ENCODE results near the gene LTB4R.

LTB4R gene

GRCh38 chr14:24304019-24304387 is 7.3 kb upstream of the LTB4R start:
- no peak for TF ChIP-seq RAD21 (IDR thresholded peaks at IDR 0.05; ENCODE audit: low read depth)
- no peak for TF ChIP-seq REST (IDR thresholded peaks at IDR 0.05; ENCODE audit: low read depth)
- no peak for TF ChIP-seq CEBPB (IDR thresholded peaks at IDR 0.05)
- no peak for TF ChIP-seq EP300 (IDR thresholded peaks at IDR 0.05; ENCODE audit: borderline replicate concordance)
- no peak for TF ChIP-seq TCF12 (IDR thresholded peaks at IDR 0.05; ENCODE audit: low read depth)
- TF ChIP-seq EGR1 (IDR thresholded peaks at IDR 0.05): no peak
- TF ChIP-seq YY1 (IDR thresholded peaks at IDR 0.05; ENCODE audit: low read depth): no peak
- TF ChIP-seq TAF1 (IDR thresholded peaks at IDR 0.05; ENCODE audit: low read depth): no peak
- no peak for TF ChIP-seq FOXM1 (IDR thresholded peaks at IDR 0.05; ENCODE audit: borderline replicate concordance, low read depth)
- no peak for TF ChIP-seq ZBTB7A (IDR thresholded peaks at IDR 0.05; ENCODE audit: low read depth)
- TF ChIP-seq TEAD4 (IDR thresholded peaks at IDR 0.05): no peak
- TF ChIP-seq NFIC (IDR thresholded peaks at IDR 0.05): no peak
- TF ChIP-seq USF1 (IDR thresholded peaks at IDR 0.05): no peak
- no peak for TF ChIP-seq MAX (IDR thresholded peaks at IDR 0.05)
- TF ChIP-seq CREB1 (IDR thresholded peaks at IDR 0.05; ENCODE audit: low read depth): no peak

DNA sequence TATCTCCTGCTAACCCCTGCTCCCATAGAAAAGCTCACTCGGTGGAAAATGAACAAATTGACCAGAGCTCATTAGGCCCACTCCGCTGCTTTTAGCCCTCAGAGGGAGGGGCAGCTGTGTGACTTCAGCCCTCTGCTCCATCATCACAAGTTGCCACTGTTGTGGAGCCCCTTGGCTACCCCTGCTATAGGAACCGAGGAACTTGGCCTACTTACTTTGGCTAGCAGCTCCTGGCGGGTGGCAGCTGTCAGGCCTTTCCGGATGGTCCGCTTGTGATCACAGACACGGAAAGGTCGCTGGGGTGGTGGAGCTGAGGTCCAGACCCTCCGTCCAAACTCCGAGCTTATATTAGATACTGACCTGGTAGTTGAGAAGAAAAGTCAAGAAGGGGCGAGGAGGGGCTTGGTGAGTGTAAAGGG is 4.1 kb upstream of the LTB4R start:
- TF ChIP-seq TCF12 (IDR thresholded peaks at IDR 0.05; ENCODE audit: low read depth) (no peak), TAF1 (IDR thresholded peaks at IDR 0.05; ENCODE audit: low read depth) (no peak), REST (IDR thresholded peaks at IDR 0.05; ENCODE audit: low read depth) (no peak), RAD21 (IDR thresholded peaks at IDR 0.05; ENCODE audit: low read depth) (no peak), CEBPB (IDR thresholded peaks at IDR 0.05) (no peak), ZBTB7A (IDR thresholded peaks at IDR 0.05; ENCODE audit: low read depth) (no peak), YY1 (IDR thresholded peaks at IDR 0.05; ENCODE audit: low read depth) (no peak), USF1 (IDR thresholded peaks at IDR 0.05) (no peak), TEAD4 (IDR thresholded peaks at IDR 0.05) (no peak), NFIC (IDR thresholded peaks at IDR 0.05) (no peak), CREB1 (IDR thresholded peaks at IDR 0.05; ENCODE audit: low read depth) (no peak)

- TF ChIP-seq TCF12 (IDR thresholded peaks at IDR 0.05; ENCODE audit: low read depth) (no peak), RAD21 (IDR thresholded peaks at IDR 0.05; ENCODE audit: low read depth) (peak; percentile 53)
These were observed 3.5 kb upstream of the LTB4R start, which contains the start of gene CIDEB for GRCh38 chr14:24307575-24308341. CIDEB (minus strand) TSS chr14:24307977; CDS start chr14:24307858, 119 bp downstream.

DNA sequence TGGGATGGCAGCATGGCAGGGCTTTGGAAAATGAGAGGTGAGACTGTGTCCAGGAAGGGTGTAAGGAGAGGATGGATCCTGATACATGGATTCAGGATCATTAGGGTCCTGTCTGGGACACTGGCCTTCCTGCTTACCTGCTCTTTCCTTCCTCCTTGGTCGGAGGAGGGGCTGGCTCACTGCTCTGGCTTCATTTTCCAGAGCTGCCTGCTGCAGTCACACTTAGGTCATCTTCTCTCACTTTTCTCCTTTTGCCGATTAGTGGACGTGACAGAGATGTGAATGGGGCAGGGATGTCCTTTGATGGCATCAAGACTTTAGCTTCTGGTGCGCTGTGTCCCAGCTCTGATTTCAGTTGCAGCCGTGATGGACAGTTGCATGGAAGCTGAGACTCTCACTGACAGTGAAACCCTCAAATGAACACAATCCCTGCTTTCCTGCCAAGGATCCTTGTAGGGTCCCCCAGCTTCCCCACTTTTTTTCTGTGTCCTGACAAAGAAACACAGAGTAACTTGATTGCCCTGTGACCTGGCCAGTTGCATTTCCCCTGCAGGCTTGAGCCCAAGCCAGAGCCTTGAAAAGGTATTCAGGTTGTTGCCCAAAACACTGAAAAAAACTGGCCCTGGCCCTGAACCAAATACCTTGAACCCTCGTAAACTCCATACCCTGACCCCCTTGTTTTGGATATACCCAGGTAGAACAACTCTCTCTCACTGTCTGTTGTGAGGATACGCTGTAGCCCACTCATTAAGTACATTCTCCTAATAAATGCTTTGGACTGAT is 2.8 kb upstream of the LTB4R start:
- TF ChIP-seq USF1 (IDR thresholded peaks at IDR 0.05) (no peak), REST (IDR thresholded peaks at IDR 0.05; ENCODE audit: low read depth) (no peak), NFIC (IDR thresholded peaks at IDR 0.05) (no peak), TCF12 (IDR thresholded peaks at IDR 0.05; ENCODE audit: low read depth) (no peak), TEAD4 (IDR thresholded peaks at IDR 0.05) (no peak), EP300 (IDR thresholded peaks at IDR 0.05; ENCODE audit: borderline replicate concordance) (no peak), YY1 (IDR thresholded peaks at IDR 0.05; ENCODE audit: low read depth) (no peak), TAF1 (IDR thresholded peaks at IDR 0.05; ENCODE audit: low read depth) (no peak), ZBTB7A (IDR thresholded peaks at IDR 0.05; ENCODE audit: low read depth) (no peak), CREB1 (IDR thresholded peaks at IDR 0.05; ENCODE audit: low read depth) (no peak), EGR1 (IDR thresholded peaks at IDR 0.05) (no peak), CEBPB (IDR thresholded peaks at IDR 0.05) (no peak), MAX (IDR thresholded peaks at IDR 0.05) (no peak), RAD21 (IDR thresholded peaks at IDR 0.05; ENCODE audit: low read depth) (no peak), FOXM1 (IDR thresholded peaks at IDR 0.05; ENCODE audit: borderline replicate concordance, low read depth) (no peak)

Data from Ishikawa (cell line).